Endothelial cell of umbilical vein (primary cell): ENCODE results near the gene ACSL6. TPM values are rescaled to one million over a fixed set of nuclear protein-coding genes. Genes with fewer than 3 reads are reported as not detected.

Experiments
- BruUV-seq: library from RNA; stranded (reverse); fragments of 400-500 nt; replicated peaks from 2 replicates; lab custom pipeline; 2021; lab: Mats Ljungman, UMichigan
- CTCF ChIA-PET: fragments of 300-600, 350-600 bp; sonication (Branson Sonifier 250); formaldehyde crosslinking; loops from one replicate; lab custom pipeline; 2021; ENCODE audit warnings: antibody characterized with exemption, inconsistent platforms; lab: Charles Lee
- POLR2A ChIA-PET: fragments of 300-600, 350-600 bp; sonication (Branson Sonifier 250); formaldehyde crosslinking; loops from one replicate; lab custom pipeline; 2021; ENCODE audit warnings: antibody characterized with exemption, inconsistent platforms; lab: Charles Lee
- DNase-seq: peaks from one replicate; pipeline ENCODE4 v3.0.0-alpha.2; 2011; ENCODE audit warnings: low read depth, low spot score
- FAIRE-seq: peaks from 2 replicates; lab custom pipeline; 2011; peaks lifted over from hg19 to GRCh38; lab: Jason Lieb, UNC
- H2AFZ ChIP-seq: 2 replicates; pipeline ENCODE4 v1.6.0; 2012; ENCODE audit warnings: low read depth, low read length, control low read depth, inconsistent platforms
- H3K27ac ChIP-seq: 2 replicates; pipeline ENCODE4 v1.5.1; 2011; ENCODE audit warnings: low read depth, mild to moderate bottlenecking, control low read depth, low read length, moderate library complexity; ENCODE audit not compliant: insufficient read depth
- H3K27me3 ChIP-seq, 2 experiments: 2 replicates each; pipeline versions ENCODE4 v1.6.0 to v1.6.1; 2011; ENCODE audit warnings: low read length in 2 of 2, mixed read lengths in 1 of 2; ENCODE audit not compliant: control insufficient read depth in 2 of 2, insufficient read depth in 2 of 2
- H3K36me3 ChIP-seq, 2 experiments: 2 replicates in 1 of 2; 3 replicates in 1 of 2; pipeline ENCODE4 v1.5.1; 2011; ENCODE audit warnings: low read length in 2 of 2, mild to moderate bottlenecking in 1 of 2, moderate library complexity in 1 of 2; ENCODE audit not compliant: control insufficient read depth in 2 of 2, insufficient read depth in 2 of 2; ENCODE audit errors: extremely low read depth in 1 of 2
- H3K4me1 ChIP-seq: 3 replicates; pipeline ENCODE4 v1.5.1; 2011; ENCODE audit warnings: mild to moderate bottlenecking, low read length; ENCODE audit not compliant: control insufficient read depth, insufficient read depth; ENCODE audit errors: extremely low read depth
- H3K4me2 ChIP-seq: 2 replicates; pipeline ENCODE4 v1.6.1; 2011; ENCODE audit warnings: low read length, control low read depth, mixed read lengths; ENCODE audit not compliant: insufficient read depth
- H3K4me3 ChIP-seq, 3 experiments: fragments of 200-600 bp in 1 of 3; sonication (generic), shearing (Covaris generic) in 1 of 3; replicated peaks in 1 of 3; 2 replicates each; pipeline ENCODE4 v1.5.1; 2011 to 2016; ENCODE audit warnings: control low read depth in 3 of 3, low read length in 3 of 3, mild to moderate bottlenecking in 2 of 3, inconsistent platforms in 1 of 3, low read depth in 1 of 3, moderate library complexity in 1 of 3; ENCODE audit not compliant: insufficient read depth in 1 of 3
- H3K79me2 ChIP-seq: 2 replicates; pipeline ENCODE4 v1.6.0; 2012; ENCODE audit warnings: low read length, inconsistent platforms; ENCODE audit not compliant: control insufficient read depth, insufficient read depth
- H3K9ac ChIP-seq: replicated peaks from 2 replicates; pipeline ENCODE3; 2011; ENCODE audit warnings: low read length, control low read depth; ENCODE audit not compliant: insufficient read depth; ENCODE audit errors: extremely low read depth
- H3K9me1 ChIP-seq: replicated peaks from 3 replicates; pipeline ENCODE4 v1.6.0; 2011; ENCODE audit warnings: mild to moderate bottlenecking, low read length; ENCODE audit not compliant: control insufficient read depth, insufficient read depth; ENCODE audit errors: extremely low read depth
- H3K9me3 ChIP-seq: replicated peaks from 2 replicates; pipeline ENCODE4 v1.5.1; 2012; ENCODE audit warnings: low read length, inconsistent platforms; ENCODE audit not compliant: control insufficient read depth, insufficient read depth
- H4K20me1 ChIP-seq: replicated peaks from 2 replicates; pipeline ENCODE3; 2011; ENCODE audit warnings: mild to moderate bottlenecking, low read length; ENCODE audit not compliant: control insufficient read depth, insufficient read depth; ENCODE audit errors: extremely low read depth
- EZH2 ChIP-seq: IDR thresholded peaks from 2 replicates; pipeline ENCODE4 v1.6.1; 2012; ENCODE audit warnings: borderline replicate concordance, low read depth, mild to moderate bottlenecking, moderate library complexity, low read length, inconsistent platforms; ENCODE audit not compliant: severe bottlenecking
- FOS ChIP-seq: IDR thresholded peaks from 2 replicates; pipeline ENCODE4 v1.6.1; 2011; ENCODE audit warnings: mild to moderate bottlenecking, low read length, moderate library complexity, borderline replicate concordance; ENCODE audit not compliant: insufficient read depth
- GATA2 ChIP-seq: IDR thresholded peaks from 2 replicates; pipeline ENCODE4 v1.7.0; 2011; ENCODE audit warnings: low read depth, mild to moderate bottlenecking, moderate library complexity, mixed read lengths, low read length; ENCODE audit not compliant: insufficient read length, insufficient read depth
- JUN ChIP-seq: IDR thresholded peaks from 2 replicates; pipeline ENCODE4 v1.6.1; 2011; ENCODE audit warnings: borderline replicate concordance, low read depth; ENCODE audit not compliant: insufficient read length, insufficient read depth
- MYC ChIP-seq: IDR thresholded peaks from one replicate; pipeline ENCODE4 v1.6.1; 2011; ENCODE audit warnings: mild to moderate bottlenecking, low read depth, low read length
- POLR2A ChIP-seq: IDR thresholded peaks from 2 replicates; pipeline ENCODE4 v1.6.1; 2012; ENCODE audit warnings: low read depth, mild to moderate bottlenecking, control low read depth, low read length
- POLR2AphosphoS5 ChIP-seq: IDR thresholded peaks from 2 replicates; pipeline ENCODE4 v1.6.1; 2012; ENCODE audit warnings: low read depth, mild to moderate bottlenecking, control low read depth, low read length, moderate library complexity; ENCODE audit not compliant: insufficient read depth
- dilution Hi-C: fragments of 300-500 bp; cut with MboI; formaldehyde crosslinking; loops from one replicate; pipeline ENCODE4 v1.15.0; 2019; ENCODE audit warnings: low sequenced_read_pairs; ENCODE audit not compliant: extremely low pct_ligation_motif_present
- intact Hi-C: fragments of 100-400 bp; cut with micrococcal nuclease; formaldehyde crosslinking; loops from one replicate; pipeline ENCODE4 v1.10.0; 2022
- polyA plus RNA-seq, 4 experiments: library from polyadenylated mRNA; depleted of rRNA in 3 of 4; stranded (reverse) in 3 of 4; unstranded in 1 of 4; fragments of >200 nt; gene quantifications; 2 replicates each; pipeline versions ENCODE4 v1.2.1 to v1.2.3, GENCODE V29; 2011 to 2012; ENCODE audit warnings: missing spikeins in 1 of 4
- total RNA-seq: library from RNA; stranded (reverse); gene quantifications from 2 replicates; pipeline ENCODE4 v1.2.3, GENCODE V29; 2021
- TF ChIP-seq, protein P1 (sequence below): IDR thresholded peaks from 2 replicates; pipeline ENCODE4 v1.6.1; 2011; ENCODE audit not compliant: insufficient read depth, insufficient read length
- TF ChIP-seq, protein P2 (sequence below), 2 donors: IDR thresholded peaks; 1 replicate in 1 of 2; 2 replicates in 1 of 2; pipeline ENCODE4 v1.5.1; 2011; ENCODE audit warnings: low read length in 2 of 2, mild to moderate bottlenecking in 2 of 2, moderate library complexity in 2 of 2, control low read depth in 1 of 2, inconsistent platforms in 1 of 2, low read depth in 1 of 2; ENCODE audit not compliant: insufficient read depth in 1 of 2; ENCODE audit errors: extremely low read depth in 1 of 2

ACSL6 gene
- total and polyA plus RNA-seq, 2 donors (not counting 3 experiments of a cell fraction or from before 2014, with no cell fraction given) = not detected

DNA sequence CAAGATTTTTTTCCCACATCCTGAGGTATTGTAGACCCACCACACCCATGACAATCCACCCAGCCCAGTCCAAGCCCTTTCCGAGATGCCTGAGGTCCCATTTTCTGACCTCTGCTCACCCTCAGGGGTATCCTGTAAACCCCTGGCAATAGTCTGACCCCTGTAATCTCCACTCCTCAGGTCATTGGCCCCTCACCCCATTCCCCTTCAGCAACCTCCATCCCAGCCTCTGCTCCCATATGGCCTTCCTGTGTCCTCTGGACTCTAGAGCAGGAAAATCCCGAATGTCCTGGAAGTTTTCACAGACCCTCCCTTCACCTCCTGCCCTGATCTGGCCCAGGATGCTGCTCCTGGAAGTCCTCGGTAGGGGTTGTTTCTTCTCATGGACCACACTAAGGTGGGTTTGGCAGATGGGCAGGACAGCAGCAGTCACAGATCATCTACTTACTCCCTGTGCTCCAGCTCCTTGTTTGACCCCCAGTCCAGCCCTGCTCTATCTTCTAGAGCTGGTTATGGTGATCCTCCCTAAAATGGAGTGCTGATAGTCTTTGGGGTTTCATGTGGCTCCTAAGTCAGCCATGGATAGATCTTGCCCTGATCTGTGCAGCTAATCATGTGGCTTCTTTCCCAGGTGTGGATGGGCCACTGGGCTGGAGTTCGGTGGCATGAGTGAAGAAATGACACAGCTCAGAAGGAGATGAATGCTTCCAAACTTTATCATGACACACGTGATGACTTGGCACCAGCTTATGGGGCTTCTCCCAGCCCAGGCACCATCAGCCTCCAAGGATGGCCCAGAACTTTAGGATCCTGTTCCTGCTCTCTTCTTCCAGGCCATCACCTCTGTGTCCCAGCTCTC, 12.0 kb upstream of the ACSL6 start:
- Histone ChIP-seq H3K36me3 (no peaks in the 10 kb centered on the region), H3K4me1 (no peaks in the 10 kb centered on the region), H2AFZ (no peak overlapping the region), H3K4me3 (no peak overlapping the region), H3K9ac (no peak overlapping the region), H3K9me3 (no peaks in the 10 kb centered on the region), H3K27ac (no peak overlapping the region), H3K9me1 (no peaks in the 10 kb centered on the region), H3K4me2 (no peak overlapping the region), H4K20me1 (no peaks in the 10 kb centered on the region), H3K79me2 (no peaks in the 10 kb centered on the region), H3K27me3 (peaks cover 12 to 15% of the 10 kb centered on the region in 2 experiments)
- FAIRE-seq (no peak), DNase-seq (no peak)
- no peak for TF ChIP-seq GATA2
- no peak for TF ChIP-seq EZH2
- no peak for TF ChIP-seq POLR2A
- TF ChIP-seq, protein P1, sequence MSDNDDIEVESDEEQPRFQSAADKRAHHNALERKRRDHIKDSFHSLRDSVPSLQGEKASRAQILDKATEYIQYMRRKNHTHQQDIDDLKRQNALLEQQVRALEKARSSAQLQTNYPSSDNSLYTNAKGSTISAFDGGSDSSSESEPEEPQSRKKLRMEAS = no peak
- no peak for TF ChIP-seq FOS
- TF ChIP-seq, protein P2, sequence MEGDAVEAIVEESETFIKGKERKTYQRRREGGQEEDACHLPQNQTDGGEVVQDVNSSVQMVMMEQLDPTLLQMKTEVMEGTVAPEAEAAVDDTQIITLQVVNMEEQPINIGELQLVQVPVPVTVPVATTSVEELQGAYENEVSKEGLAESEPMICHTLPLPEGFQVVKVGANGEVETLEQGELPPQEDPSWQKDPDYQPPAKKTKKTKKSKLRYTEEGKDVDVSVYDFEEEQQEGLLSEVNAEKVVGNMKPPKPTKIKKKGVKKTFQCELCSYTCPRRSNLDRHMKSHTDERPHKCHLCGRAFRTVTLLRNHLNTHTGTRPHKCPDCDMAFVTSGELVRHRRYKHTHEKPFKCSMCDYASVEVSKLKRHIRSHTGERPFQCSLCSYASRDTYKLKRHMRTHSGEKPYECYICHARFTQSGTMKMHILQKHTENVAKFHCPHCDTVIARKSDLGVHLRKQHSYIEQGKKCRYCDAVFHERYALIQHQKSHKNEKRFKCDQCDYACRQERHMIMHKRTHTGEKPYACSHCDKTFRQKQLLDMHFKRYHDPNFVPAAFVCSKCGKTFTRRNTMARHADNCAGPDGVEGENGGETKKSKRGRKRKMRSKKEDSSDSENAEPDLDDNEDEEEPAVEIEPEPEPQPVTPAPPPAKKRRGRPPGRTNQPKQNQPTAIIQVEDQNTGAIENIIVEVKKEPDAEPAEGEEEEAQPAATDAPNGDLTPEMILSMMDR (IDR thresholded peaks at IDR 0.05; ENCODE audit: extremely low read depth in 1 of 2, insufficient read depth in 1 of 2, low read depth in 1 of 2, low read length in 2 of 2) = no peak
- TF ChIP-seq JUN = no peak
- TF ChIP-seq POLR2AphosphoS5 = no peak
- TF ChIP-seq MYC = no peak
- CTCF ChIA-PET = no interaction called here
- no TSS peak for BruUV-seq
- POLR2A ChIA-PET = no interaction called here
- intact Hi-C loops = no loop called here
- dilution Hi-C loops = loop anchor here (25.0 kb wide), 1 partner anchor 436 kb away; no protein-coding TSS in a partner anchor
